GM21367 (cell line): Measurements from ENCODE around the gene TCF15.

Source experiments
- ATAC-seq: cut with Tn5 transposase; IDR thresholded peaks from one replicate; pipeline ENCODE4 v1.9.1; 2021; ENCODE audit not compliant: unreplicated experiment

TCF15 gene

DNA sequence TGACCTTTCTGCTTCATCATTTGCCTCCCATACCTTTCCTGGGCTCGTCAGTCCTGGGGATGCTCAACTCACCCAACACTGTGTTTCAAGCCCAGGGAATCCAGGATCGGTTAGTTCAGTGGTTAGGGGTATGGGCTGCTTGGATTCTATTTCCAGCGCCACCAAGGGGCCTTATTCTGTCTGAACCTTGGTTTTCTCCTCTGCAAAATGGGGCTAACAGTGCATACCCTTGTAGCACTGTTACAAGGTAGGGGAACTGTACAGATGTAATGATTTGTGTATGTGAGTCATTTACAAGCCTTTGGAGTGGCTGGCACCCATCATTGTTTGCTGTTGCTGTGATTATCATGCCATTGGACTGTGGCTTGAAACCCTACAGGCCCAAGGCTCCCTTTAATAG, 52.0 kb downstream of the TCF15 start:
- no peak for ATAC-seq

DNA sequence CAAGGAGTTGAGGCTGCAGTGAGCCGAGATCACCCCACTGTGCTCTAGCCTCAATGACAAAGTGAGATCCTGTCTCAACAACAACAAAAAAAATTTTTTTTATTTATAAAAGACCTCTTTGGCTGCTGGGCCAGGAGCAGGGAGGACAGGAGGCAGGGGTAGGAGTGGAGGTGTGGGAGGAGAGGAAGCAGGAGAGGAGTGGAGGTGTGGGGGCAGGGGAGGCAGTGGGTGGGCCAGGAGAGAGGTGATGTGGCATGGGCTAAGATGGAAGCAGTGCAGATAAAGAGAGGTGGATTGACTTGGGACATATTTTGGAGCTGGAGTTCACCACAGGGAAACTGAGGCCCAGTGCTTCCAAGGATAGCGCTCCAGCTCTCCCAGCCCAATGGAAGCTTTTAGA, 53.1 kb downstream of the TCF15 start:
- ATAC-seq, result no peak

DNA sequence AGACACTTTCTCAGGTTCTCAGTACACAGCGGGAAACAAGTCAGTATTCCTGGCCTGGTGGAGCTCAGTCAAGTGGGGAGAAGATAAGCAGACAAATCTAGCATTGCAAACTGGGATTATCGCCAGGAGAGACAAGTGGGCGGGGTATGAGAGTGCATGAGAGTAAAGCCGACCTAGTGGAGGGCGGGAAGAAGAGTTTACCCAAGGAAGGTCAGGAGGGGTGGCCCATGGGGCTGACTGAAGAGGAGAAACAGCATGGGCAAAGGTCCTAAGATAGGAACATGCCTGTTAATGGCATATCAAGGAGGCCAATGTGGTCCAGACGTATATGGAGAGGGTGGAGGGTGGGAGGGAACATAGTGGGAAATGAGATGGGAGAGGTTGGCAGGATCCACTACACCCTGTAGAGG, 54.1 kb downstream of the TCF15 start:
- no peak for ATAC-seq
